ENCODE results near the gene SCEL.

- TF ChIP-seq POLR2A (IDR thresholded peaks at IDR 0.05), result no peak
- TF ChIP-seq, protein P1, sequence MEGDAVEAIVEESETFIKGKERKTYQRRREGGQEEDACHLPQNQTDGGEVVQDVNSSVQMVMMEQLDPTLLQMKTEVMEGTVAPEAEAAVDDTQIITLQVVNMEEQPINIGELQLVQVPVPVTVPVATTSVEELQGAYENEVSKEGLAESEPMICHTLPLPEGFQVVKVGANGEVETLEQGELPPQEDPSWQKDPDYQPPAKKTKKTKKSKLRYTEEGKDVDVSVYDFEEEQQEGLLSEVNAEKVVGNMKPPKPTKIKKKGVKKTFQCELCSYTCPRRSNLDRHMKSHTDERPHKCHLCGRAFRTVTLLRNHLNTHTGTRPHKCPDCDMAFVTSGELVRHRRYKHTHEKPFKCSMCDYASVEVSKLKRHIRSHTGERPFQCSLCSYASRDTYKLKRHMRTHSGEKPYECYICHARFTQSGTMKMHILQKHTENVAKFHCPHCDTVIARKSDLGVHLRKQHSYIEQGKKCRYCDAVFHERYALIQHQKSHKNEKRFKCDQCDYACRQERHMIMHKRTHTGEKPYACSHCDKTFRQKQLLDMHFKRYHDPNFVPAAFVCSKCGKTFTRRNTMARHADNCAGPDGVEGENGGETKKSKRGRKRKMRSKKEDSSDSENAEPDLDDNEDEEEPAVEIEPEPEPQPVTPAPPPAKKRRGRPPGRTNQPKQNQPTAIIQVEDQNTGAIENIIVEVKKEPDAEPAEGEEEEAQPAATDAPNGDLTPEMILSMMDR (IDR thresholded peaks at IDR 0.05 in 4 of 5, conservative IDR thresholded peaks at IDR 0.05 in 1 of 5), result no peak
Measured at GRCh38 chr13:77516342-77516789, 19.1 kb upstream of the SCEL start.

Data from gastrocnemius medialis (tissue), 4 donors.